HepG2 (cell line): ENCODE results near the gene C22orf39. TPM values are rescaled to one million over a fixed set of nuclear protein-coding genes. Genes with fewer than 3 reads are reported as not detected.
A peak's percentile ranks its signal among the peaks of the same experiment; 100 is the strongest.

Source experiments
- AGO2 ChIP-seq: fragments of 200-400 bp; formaldehyde crosslinking; optimal IDR thresholded peaks from 2 replicates; pipeline ENCODE3; 2017; ENCODE audit warnings: mild to moderate bottlenecking, low read depth, low read length, moderate library complexity
- DMAP1 ChIP-seq: IDR thresholded peaks from 2 replicates; pipeline ENCODE4 v1.6.1; 2016
- ETV6 ChIP-seq: sonication (generic); formaldehyde crosslinking; conservative IDR thresholded peaks from 2 replicates; pipeline ENCODE4 v1.4.0; 2020; ENCODE audit warnings: missing genetic modification reagents
- GTF2F1 ChIP-seq: fragments of 150-350 bp; IDR thresholded peaks from 2 replicates; pipeline ENCODE4 v1.6.1; 2014; ENCODE audit warnings: low read length
- HOXA3 ChIP-seq: sonication (generic); formaldehyde crosslinking; IDR thresholded peaks from 2 replicates; pipeline ENCODE4 v1.5.0; 2020; ENCODE audit warnings: missing genetic modification reagents
- HOXA9 ChIP-seq: sonication (generic); formaldehyde crosslinking; IDR thresholded peaks from 2 replicates; pipeline ENCODE4 v1.8.1; 2022; ENCODE audit warnings: missing genetic modification reagents, mild to moderate bottlenecking, moderate library complexity, borderline replicate concordance
- IKZF5 ChIP-seq: IDR thresholded peaks from 2 replicates; pipeline ENCODE4 v1.6.1; 2018; ENCODE audit warnings: missing genetic modification reagents, mild to moderate bottlenecking, missing compliant biosample characterization
- ISL2 ChIP-seq: sonication (generic); formaldehyde crosslinking; IDR thresholded peaks from 2 replicates; pipeline ENCODE4 v1.5.0; 2020; ENCODE audit warnings: missing genetic modification reagents
- NFIC ChIP-seq: IDR thresholded peaks from 2 replicates; pipeline ENCODE4 v1.6.1; 2012; ENCODE audit warnings: mild to moderate bottlenecking, low read length, inconsistent platforms
- NFKB2 ChIP-seq: sonication (generic); formaldehyde crosslinking; IDR thresholded peaks from 2 replicates; pipeline ENCODE4 v1.4.0; 2020; ENCODE audit warnings: missing genetic modification reagents, borderline replicate concordance
- PCBP1 ChIP-seq: fragments of 200-400 bp; formaldehyde crosslinking; IDR thresholded peaks from 2 replicates; pipeline ENCODE4 v1.6.1; 2017; ENCODE audit warnings: mild to moderate bottlenecking, low read depth, low read length, borderline replicate concordance
- POLR2AphosphoS2 ChIP-seq: IDR thresholded peaks from 2 replicates; pipeline ENCODE4 v1.6.1; 2011; ENCODE audit warnings: low read depth, low read length, improper control_type of control experiment
- RAD21 ChIP-seq: fragments of 450-650 bp; formaldehyde crosslinking; IDR thresholded peaks from 2 replicates; pipeline ENCODE4 v1.5.0; 2020; ENCODE audit warnings: mild to moderate bottlenecking
- SMARCE1 ChIP-seq: fragments of 450-650 bp; IDR thresholded peaks from 2 replicates; pipeline ENCODE4 v1.6.1; 2017; ENCODE audit warnings: borderline replicate concordance
- SP5 ChIP-seq: IDR thresholded peaks from 2 replicates; pipeline ENCODE4 v1.6.1; 2016; ENCODE audit warnings: low read depth, borderline replicate concordance
- SRSF9 ChIP-seq: fragments of 200-400 bp; formaldehyde crosslinking; IDR thresholded peaks from 2 replicates; pipeline ENCODE4 v1.6.1; 2018; ENCODE audit warnings: borderline replicate concordance, mild to moderate bottlenecking, low read depth, low read length; ENCODE audit not compliant: insufficient read depth, poor library complexity, severe bottlenecking
- TCF7 ChIP-seq: sonication (generic); IDR thresholded peaks from 2 replicates; pipeline ENCODE4 v1.6.1; 2016; ENCODE audit warnings: antibody characterized with exemption, low read depth
- USF2 ChIP-seq, 2 experiments: sonication (generic) in 1 of 2; formaldehyde crosslinking in 1 of 2; IDR thresholded peaks; 2 replicates each; pipeline versions ENCODE4 v1.5.1 to v1.6.1; 2011 to 2020; ENCODE audit warnings: borderline replicate concordance in 1 of 2, low read depth in 1 of 2, low read length in 1 of 2, mild to moderate bottlenecking in 1 of 2, missing genetic modification reagents in 1 of 2, moderate library complexity in 1 of 2
- YEATS2 ChIP-seq: sonication (generic); formaldehyde crosslinking; IDR thresholded peaks from 2 replicates; pipeline ENCODE4 v1.4.0; 2020; ENCODE audit warnings: missing genetic modification reagents, borderline replicate concordance
- ZBTB21 ChIP-seq: sonication (generic); formaldehyde crosslinking; IDR thresholded peaks from 2 replicates; pipeline ENCODE4 v1.4.0; 2020; ENCODE audit warnings: missing genetic modification reagents
- ZFP37 ChIP-seq: sonication (generic); formaldehyde crosslinking; IDR thresholded peaks from 2 replicates; pipeline ENCODE4 v1.4.0; 2020; ENCODE audit warnings: missing genetic modification reagents, borderline replicate concordance
- ZNF101 ChIP-seq: sonication (generic); formaldehyde crosslinking; IDR thresholded peaks from 2 replicates; pipeline ENCODE4 v1.4.0; 2020; ENCODE audit warnings: mild to moderate bottlenecking, low read depth, missing genetic modification reagents, borderline replicate concordance
- ZNF292 ChIP-seq: sonication (generic); formaldehyde crosslinking; IDR thresholded peaks from 2 replicates; pipeline ENCODE4 v1.8.1; 2022; ENCODE audit warnings: mild to moderate bottlenecking, low read depth, missing genetic modification reagents, borderline replicate concordance
- ZNF432 ChIP-seq: sonication (generic); formaldehyde crosslinking; IDR thresholded peaks from 2 replicates; pipeline ENCODE4 v1.5.0; 2020; ENCODE audit warnings: missing genetic modification reagents, mild to moderate bottlenecking, borderline replicate concordance
- ZNF775 ChIP-seq: sonication (generic); formaldehyde crosslinking; IDR thresholded peaks from 2 replicates; pipeline ENCODE4 v1.4.0; 2020; ENCODE audit warnings: missing genetic modification reagents, mild to moderate bottlenecking, moderate library complexity, borderline replicate concordance
- ZNF883 ChIP-seq: sonication (generic); formaldehyde crosslinking; IDR thresholded peaks from 2 replicates; pipeline ENCODE4 v1.5.1; 2020; ENCODE audit warnings: mild to moderate bottlenecking, missing genetic modification reagents; ENCODE audit errors: not compliant biosample characterization
- polyA plus RNA-seq, 8 experiments: library from polyadenylated mRNA; depleted of rRNA in 3 of 8; stranded (reverse) in 7 of 8; unstranded in 1 of 8; fragments of >200 nt; fragmentation: Illumina TruSeq in 4 of 8; extraction: Trizol in 4 of 8; gene quantifications; 2 replicates each; pipeline versions ENCODE4 v1.2.1 to v1.2.3, GENCODE V29; 2011 to 2016; ENCODE audit warnings: low read depth in 4 of 8, missing spikeins in 1 of 8, mixed read lengths in 1 of 8; ENCODE audit not compliant: insufficient read depth in 1 of 8
- total RNA-seq, 5 experiments: library from RNA; depleted of rRNA; stranded (reverse); fragments of >200 nt; fragmentation: Illumina TruSeq; extraction: Trizol; gene quantifications; 2 replicates each; pipeline ENCODE4 v1.2.3, GENCODE V29; 2016; ENCODE audit warnings: low read depth in 1 of 5
- TF ChIP-seq, protein P1 (sequence below): sonication (generic); formaldehyde crosslinking; IDR thresholded peaks from 2 replicates; pipeline ENCODE4 v1.5.0; 2020; ENCODE audit warnings: missing genetic modification reagents

Gene C22orf39
- total and polyA plus RNA-seq, 2 of the 13 experiments (the other 11 are each of a cell fraction or from before 2014, with no cell fraction given) = 23.4 to 26.4 TPM

- TF ChIP-seq, protein P1, sequence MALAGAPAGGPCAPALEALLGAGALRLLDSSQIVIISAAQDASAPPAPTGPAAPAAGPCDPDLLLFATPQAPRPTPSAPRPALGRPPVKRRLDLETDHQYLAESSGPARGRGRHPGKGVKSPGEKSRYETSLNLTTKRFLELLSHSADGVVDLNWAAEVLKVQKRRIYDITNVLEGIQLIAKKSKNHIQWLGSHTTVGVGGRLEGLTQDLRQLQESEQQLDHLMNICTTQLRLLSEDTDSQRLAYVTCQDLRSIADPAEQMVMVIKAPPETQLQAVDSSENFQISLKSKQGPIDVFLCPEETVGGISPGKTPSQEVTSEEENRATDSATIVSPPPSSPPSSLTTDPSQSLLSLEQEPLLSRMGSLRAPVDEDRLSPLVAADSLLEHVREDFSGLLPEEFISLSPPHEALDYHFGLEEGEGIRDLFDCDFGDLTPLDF (CRISPR knock-in tag) = peak; percentile 93
- no peak; the same call in 1 of the 2 replicates for TF ChIP-seq ETV6 (CRISPR knock-in tag)
- no peak for TF ChIP-seq ZNF432 (CRISPR knock-in tag)
- no peak for TF ChIP-seq ZNF292
- peak; percentile 92 for TF ChIP-seq HOXA3 (CRISPR knock-in tag)
- TF ChIP-seq ISL2 = peak; percentile 49; the same call in 1 of the 2 replicates
- no peak for TF ChIP-seq PCBP1
- TF ChIP-seq GTF2F1 = no peak
- peak; percentile 66; the same call in 1 of the 2 replicates for TF ChIP-seq POLR2AphosphoS2
- no peak for TF ChIP-seq ZBTB21 (CRISPR knock-in tag)
- TF ChIP-seq SMARCE1 = no peak
- peak; percentile 78 for TF ChIP-seq DMAP1 (CRISPR knock-in tag)
- TF ChIP-seq SP5 (CRISPR knock-in tag) = no peak
- no peak for TF ChIP-seq TCF7
- TF ChIP-seq AGO2 = peak; percentile 86
- TF ChIP-seq SRSF9 = no peak
- TF ChIP-seq ZNF101 = no peak
- peak; percentile 55; the same call in 1 of the 2 replicates for TF ChIP-seq RAD21 (CRISPR knock-in tag)
- no peak for TF ChIP-seq ZNF883 (CRISPR knock-in tag)
- TF ChIP-seq IKZF5 (CRISPR knock-in tag) = no peak
- TF ChIP-seq NFKB2 (CRISPR knock-in tag) = peak; percentile 82; the same call in 1 of the 2 replicates
- TF ChIP-seq NFIC = no peak
- TF ChIP-seq HOXA9 (CRISPR knock-in tag) = peak; percentile 81; the same call in 1 of the 2 replicates
- no peak for TF ChIP-seq USF2 (IDR thresholded peaks at IDR 0.05; ENCODE audit: low read depth, low read length)
- TF ChIP-seq USF2 (CRISPR knock-in tag; IDR thresholded peaks at IDR 0.05; ENCODE audit: borderline replicate concordance) = peak; percentile 50; the same call in 1 of the 2 replicates
- TF ChIP-seq ZNF775 (CRISPR knock-in tag) = no peak
- no peak for TF ChIP-seq YEATS2 (CRISPR knock-in tag)
- peak; percentile 18; the same call in 1 of the 2 replicates for TF ChIP-seq ZFP37 (CRISPR knock-in tag)
These were observed at the start of gene C22orf39 (continued) for GRCh38 chr22:19447330-19448075.
